K562 (cell line): ENCODE results near the gene ENDOG. TPM values are rescaled to one million over a fixed set of nuclear protein-coding genes. Genes with fewer than 3 reads are reported as not detected.

ENCODE experiments used
- CBX3 ChIP-seq, 2 experiments: IDR thresholded peaks; 1 replicate in 1 of 2; 2 replicates in 1 of 2; pipeline ENCODE4 v1.6.1; 2012; ENCODE audit warnings: inconsistent platforms in 2 of 2, low read length in 2 of 2, borderline replicate concordance in 1 of 2, control low read depth in 1 of 2
- HIVEP1 ChIP-seq: fragments of 250-450 bp; sonication (Bioruptor Pico); IDR thresholded peaks from 2 replicates; pipeline ENCODE4 v1.4.0; 2020; ENCODE audit warnings: mild to moderate bottlenecking
- STAT5A ChIP-seq: IDR thresholded peaks from 2 replicates; pipeline ENCODE4 v1.6.1; 2012; ENCODE audit warnings: low read length, inconsistent platforms, borderline replicate concordance
- TCF7L2 ChIP-seq: fragments of 150-350 bp; IDR thresholded peaks from 2 replicates; pipeline ENCODE4 v1.6.1; 2016; ENCODE audit warnings: low read depth, mild to moderate bottlenecking, low read length, moderate library complexity
- ZBTB1 ChIP-seq: sonication (generic); formaldehyde crosslinking; IDR thresholded peaks from 2 replicates; pipeline ENCODE4 v1.8.1; 2023; ENCODE audit warnings: missing genetic modification reagents, low read depth, mild to moderate bottlenecking, borderline replicate concordance
- ZNF184 ChIP-seq: sonication (generic); formaldehyde crosslinking; IDR thresholded peaks from 2 replicates; pipeline ENCODE4 v1.5.0; 2020; ENCODE audit warnings: missing genetic modification reagents
- polyA plus RNA-seq, 8 experiments: library from polyadenylated mRNA; depleted of rRNA in 4 of 8; stranded (reverse) in 5 of 8; unstranded in 3 of 8; fragments of >200 nt; fragmentation: Nextera tagmentation in 2 of 8; fragmentation: Illumina TruSeq in 1 of 8; extraction: Ambion mirVana in 2 of 8; extraction: Trizol in 1 of 8; gene quantifications; 2 replicates each; pipeline versions ENCODE4 v1.2.1 to v1.2.3, GENCODE V29; 2011 to 2014; ENCODE audit warnings: inconsistent platforms in 1 of 8, missing spikeins in 1 of 8
- total RNA-seq, 7 experiments: library from RNA; depleted of rRNA in 6 of 7; stranded (reverse); fragments of >200 nt in 6 of 7; fragmentation: Illumina TruSeq in 2 of 7; extraction: Trizol in 2 of 7; gene quantifications; 2 replicates each; pipeline versions ENCODE4 v1.2.1 to v1.2.3, GENCODE V29; 2011 to 2021; ENCODE audit warnings: low replicate concordance in 1 of 7
- TF ChIP-seq, protein P1 (sequence below), 2 experiments: IDR thresholded peaks; 2 replicates each; pipeline ENCODE4 v1.6.1; 2011; ENCODE audit warnings: borderline replicate concordance in 1 of 2, control low read depth in 1 of 2, low read depth in 1 of 2, low read length in 1 of 2, mild to moderate bottlenecking in 1 of 2, mixed read lengths in 1 of 2, moderate library complexity in 1 of 2; ENCODE audit not compliant: insufficient read depth in 1 of 2, insufficient read length in 1 of 2, poor library complexity in 1 of 2, severe bottlenecking in 1 of 2; ENCODE audit errors: extremely low read depth in 1 of 2
- TF ChIP-seq, protein P2 (sequence below), 2 experiments: IDR thresholded peaks in 1 of 2; conservative IDR thresholded peaks in 1 of 2; 2 replicates each; pipeline ENCODE4 v1.6.1; 2016; ENCODE audit warnings: low read depth in 2 of 2, mild to moderate bottlenecking in 1 of 2, missing compliant biosample characterization in 1 of 2, missing genetic modification characterization in 1 of 2, moderate library complexity in 1 of 2
- TF ChIP-seq, protein P3 (sequence below): fragments of 450-650 bp; IDR thresholded peaks from 2 replicates; pipeline ENCODE4 v1.6.1; 2016

The ENDOG gene
- total and polyA plus RNA-seq, 9 of the 15 experiments (the other 6 are each of a cell fraction or from before 2014, with no cell fraction given) = 1.2 to 91.0 (median 25.5) TPM

DNA sequence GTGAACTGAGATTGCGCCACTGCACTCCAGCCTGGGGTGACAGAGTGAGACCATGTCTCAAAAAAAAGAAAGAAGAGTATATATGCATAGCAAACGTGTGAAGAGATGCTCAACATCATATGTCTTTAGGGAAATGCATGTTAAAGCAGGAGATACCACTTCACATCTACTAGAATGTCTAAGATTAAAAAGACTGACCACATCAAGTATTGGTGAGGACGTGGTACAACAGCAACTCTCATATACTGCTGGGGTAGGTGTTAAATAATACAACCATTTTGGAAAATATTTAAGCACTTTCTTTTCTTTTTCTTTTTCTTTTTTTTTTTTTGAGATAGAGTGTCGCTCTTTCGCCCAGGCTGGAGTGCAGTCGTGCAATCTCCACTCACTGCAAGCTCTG, 32.9 kb upstream of the ENDOG start (continued):
- TF ChIP-seq, protein P1, sequence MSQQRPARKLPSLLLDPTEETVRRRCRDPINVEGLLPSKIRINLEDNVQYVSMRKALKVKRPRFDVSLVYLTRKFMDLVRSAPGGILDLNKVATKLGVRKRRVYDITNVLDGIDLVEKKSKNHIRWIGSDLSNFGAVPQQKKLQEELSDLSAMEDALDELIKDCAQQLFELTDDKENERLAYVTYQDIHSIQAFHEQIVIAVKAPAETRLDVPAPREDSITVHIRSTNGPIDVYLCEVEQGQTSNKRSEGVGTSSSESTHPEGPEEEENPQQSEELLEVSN (IDR thresholded peaks at IDR 0.05; ENCODE audit: borderline replicate concordance in 1 of 2, extremely low read depth in 1 of 2, insufficient read depth in 1 of 2, insufficient read length in 1 of 2, low read depth in 1 of 2, low read length in 1 of 2, poor library complexity in 1 of 2, severe bottlenecking in 1 of 2) = no peak
- TF ChIP-seq STAT5A (no peak), TCF7L2 (no peak), CBX3 (IDR thresholded peaks at IDR 0.05; ENCODE audit: borderline replicate concordance in 1 of 2, low read length in 2 of 2) (peak in 1 of 2 experiments; percentile 27; a peak in 1 of 3 replicates), ZNF184 (CRISPR knock-in tag) (0 out of 2 replicates have a peak, but pooled peaks have one; percentile 56), HIVEP1 (CRISPR knock-in tag) (no peak), ZBTB1 (no peak)
- TF ChIP-seq, protein P2, sequence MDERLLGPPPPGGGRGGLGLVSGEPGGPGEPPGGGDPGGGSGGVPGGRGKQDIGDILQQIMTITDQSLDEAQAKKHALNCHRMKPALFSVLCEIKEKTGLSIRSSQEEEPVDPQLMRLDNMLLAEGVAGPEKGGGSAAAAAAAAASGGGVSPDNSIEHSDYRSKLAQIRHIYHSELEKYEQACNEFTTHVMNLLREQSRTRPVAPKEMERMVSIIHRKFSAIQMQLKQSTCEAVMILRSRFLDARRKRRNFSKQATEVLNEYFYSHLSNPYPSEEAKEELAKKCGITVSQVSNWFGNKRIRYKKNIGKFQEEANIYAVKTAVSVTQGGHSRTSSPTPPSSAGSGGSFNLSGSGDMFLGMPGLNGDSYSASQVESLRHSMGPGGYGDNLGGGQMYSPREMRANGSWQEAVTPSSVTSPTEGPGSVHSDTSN (CRISPR knock-in tag; IDR thresholded peaks at IDR 0.05; ENCODE audit: low read depth) = no peak
- TF ChIP-seq, protein P2 (tag; conservative IDR thresholded peaks at IDR 0.05; ENCODE audit: low read depth) = no peak
- TF ChIP-seq, protein P3, sequence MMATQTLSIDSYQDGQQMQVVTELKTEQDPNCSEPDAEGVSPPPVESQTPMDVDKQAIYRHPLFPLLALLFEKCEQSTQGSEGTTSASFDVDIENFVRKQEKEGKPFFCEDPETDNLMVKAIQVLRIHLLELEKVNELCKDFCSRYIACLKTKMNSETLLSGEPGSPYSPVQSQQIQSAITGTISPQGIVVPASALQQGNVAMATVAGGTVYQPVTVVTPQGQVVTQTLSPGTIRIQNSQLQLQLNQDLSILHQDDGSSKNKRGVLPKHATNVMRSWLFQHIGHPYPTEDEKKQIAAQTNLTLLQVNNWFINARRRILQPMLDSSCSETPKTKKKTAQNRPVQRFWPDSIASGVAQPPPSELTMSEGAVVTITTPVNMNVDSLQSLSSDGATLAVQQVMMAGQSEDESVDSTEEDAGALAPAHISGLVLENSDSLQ = no peak
